ENCODE data around the gene RPA3.

DNA sequence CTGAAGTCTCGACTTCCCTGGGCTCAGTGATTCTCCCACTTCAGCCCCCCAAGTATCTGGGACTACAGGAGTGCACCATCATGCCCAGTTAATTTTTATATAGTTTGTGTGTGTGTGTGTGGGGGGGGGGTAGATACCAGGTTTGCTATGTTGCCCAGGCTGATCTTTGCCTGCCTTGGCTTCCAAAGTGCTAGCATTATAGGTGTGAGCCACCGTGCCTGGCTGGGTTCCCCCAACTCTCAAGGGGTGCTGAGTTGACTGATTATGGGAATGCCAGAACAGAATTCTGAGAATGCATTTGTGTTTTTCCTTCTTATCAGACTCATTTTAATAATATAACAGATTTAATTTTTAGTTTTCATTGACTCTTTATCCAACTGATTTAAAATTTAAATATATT, 19.5 kb downstream of the RPA3 start:
- TF ChIP-seq, protein P1, sequence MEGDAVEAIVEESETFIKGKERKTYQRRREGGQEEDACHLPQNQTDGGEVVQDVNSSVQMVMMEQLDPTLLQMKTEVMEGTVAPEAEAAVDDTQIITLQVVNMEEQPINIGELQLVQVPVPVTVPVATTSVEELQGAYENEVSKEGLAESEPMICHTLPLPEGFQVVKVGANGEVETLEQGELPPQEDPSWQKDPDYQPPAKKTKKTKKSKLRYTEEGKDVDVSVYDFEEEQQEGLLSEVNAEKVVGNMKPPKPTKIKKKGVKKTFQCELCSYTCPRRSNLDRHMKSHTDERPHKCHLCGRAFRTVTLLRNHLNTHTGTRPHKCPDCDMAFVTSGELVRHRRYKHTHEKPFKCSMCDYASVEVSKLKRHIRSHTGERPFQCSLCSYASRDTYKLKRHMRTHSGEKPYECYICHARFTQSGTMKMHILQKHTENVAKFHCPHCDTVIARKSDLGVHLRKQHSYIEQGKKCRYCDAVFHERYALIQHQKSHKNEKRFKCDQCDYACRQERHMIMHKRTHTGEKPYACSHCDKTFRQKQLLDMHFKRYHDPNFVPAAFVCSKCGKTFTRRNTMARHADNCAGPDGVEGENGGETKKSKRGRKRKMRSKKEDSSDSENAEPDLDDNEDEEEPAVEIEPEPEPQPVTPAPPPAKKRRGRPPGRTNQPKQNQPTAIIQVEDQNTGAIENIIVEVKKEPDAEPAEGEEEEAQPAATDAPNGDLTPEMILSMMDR (IDR thresholded peaks at IDR 0.05): no peak
- TF ChIP-seq EP300 (IDR thresholded peaks at IDR 0.05) (no peak), POLR2A (IDR thresholded peaks at IDR 0.05) (no peak), POLR2AphosphoS5 (IDR thresholded peaks at IDR 0.05) (no peak)

All from gastroesophageal sphincter (tissue), 3 donors.